Measurements from ENCODE around the gene FAM174B.

Gene FAM174B

DNA sequence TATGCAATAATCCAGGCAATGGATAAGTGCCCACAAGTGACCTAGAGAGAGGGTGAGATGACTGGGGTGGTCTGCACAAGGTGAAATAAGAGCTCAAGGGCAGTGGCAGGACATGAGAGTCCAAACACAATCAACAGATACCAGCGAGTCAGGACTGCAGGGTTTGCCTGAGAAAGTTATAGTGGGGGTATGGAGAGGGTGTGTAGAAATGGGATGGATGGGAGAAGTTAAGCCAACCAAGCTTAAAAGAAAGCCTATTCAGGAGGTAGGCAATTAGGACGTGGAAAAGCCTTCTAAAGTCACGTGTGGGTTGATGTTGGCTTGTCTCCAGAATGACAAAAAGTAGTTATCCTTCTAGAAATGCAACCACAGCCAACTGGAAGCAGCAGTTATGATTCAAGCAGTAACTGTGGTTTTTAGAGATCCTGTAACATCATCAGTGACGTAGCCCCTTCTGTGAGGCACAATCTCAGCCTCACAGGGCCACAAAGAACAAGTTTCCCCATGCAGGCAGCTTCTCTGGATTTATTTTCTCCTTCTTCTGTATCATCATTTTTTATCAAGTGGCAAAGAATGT is 56.1 kb downstream of the FAM174B start:
- DNase-seq: no peak

DNA sequence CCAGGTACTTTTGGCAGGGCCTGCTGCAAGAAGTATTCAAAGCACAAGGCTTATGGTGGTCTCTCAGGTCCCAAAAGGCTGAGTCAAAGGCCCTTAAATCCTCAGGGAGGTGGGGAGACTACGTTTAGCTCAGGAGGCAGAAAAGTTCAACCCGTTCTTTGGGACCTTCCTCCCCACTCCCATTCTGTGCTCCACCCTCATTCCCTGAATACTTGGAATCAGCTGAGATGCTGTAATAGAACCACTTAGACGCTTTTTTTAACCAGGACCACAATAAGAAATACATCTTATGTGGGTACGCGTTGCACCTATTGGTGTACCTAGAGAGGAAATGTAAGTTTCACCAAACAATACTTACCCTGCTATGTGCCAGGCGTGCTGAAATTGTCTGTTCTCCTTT is 58.0 kb downstream of the FAM174B start:
- DNase-seq: no peak

DNA sequence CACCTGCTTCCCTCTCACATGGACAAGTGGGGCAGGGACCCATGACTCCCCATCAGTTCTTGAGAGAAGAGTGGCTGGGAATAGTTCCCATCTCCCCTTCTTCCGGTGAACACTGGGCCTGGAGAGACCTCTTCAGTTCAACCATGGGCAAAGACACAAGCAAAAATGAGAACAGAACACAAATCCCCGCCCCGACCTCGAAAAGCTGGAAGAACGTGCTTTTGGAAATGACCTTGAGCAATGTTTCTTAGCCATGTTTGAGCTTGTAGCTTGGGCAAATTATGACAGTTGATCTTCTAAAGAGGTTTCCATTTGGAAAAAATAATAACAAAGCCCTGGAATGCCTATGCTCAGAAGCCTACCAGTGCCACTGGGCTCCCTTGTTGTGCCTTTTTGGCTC is 59.0 kb downstream of the FAM174B start:
- DNase-seq: no peak

DNA sequence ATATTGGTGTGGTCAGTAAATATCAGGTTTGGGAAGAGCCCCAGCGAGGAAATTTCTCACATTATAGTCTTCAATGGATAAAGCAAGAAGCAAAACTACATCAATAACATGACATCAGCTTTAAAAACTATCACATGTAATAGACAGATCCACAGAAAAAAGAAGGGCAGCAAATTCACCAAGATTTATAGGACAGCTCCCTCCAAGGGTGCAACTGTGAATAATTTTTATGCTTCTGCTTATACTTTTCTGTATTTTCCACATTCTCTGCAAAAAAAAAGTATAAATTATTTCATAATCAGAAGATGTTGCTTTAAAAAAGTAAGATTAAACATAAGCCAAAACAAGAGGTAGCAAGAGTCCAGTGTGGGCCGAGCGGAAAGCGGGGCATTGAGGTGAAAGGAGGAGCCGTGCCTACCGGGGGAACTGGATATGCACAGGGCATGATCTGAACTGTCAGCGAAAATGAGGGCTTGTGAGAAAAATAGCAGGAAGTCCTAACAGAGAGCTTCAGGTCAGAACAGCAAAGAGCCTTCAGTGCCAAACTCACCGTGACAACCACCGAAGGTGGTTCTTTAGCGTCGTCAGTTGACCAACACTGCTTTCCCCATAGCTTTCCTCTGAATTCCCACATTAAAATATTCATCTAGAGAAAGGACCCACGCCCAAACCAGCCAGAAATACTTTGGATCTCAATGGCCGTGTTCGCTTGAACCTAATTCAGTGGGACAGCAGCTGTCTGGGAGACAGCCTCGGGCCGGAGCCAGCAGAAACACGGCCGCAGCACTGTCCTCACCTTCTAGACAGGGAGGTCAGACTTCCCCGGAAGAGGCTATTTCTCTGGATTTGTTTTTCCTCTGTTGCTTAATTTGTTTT is 59.8 kb downstream of the FAM174B start:
- DNase-seq: no peak

DNA sequence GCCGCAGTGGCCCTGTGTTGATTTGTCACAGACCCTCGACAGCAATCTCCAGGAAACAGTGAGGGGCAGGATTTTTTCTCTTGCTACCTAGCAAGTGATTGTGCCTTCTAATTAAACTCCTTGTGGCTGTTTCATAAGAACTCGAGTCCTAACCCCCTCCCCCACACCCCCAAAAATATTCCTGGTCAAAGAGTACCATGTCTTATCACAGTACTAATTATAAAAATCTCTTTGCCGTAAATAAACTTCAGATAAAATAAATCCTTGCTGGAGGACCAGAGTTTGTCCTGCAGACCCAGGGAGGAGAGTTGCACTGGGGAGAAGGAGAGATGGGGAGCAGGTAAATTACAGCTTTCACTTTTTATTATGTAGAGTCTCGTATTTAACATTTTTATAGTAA is 64.3 kb downstream of the FAM174B start:
- no peak for DNase-seq

DNA sequence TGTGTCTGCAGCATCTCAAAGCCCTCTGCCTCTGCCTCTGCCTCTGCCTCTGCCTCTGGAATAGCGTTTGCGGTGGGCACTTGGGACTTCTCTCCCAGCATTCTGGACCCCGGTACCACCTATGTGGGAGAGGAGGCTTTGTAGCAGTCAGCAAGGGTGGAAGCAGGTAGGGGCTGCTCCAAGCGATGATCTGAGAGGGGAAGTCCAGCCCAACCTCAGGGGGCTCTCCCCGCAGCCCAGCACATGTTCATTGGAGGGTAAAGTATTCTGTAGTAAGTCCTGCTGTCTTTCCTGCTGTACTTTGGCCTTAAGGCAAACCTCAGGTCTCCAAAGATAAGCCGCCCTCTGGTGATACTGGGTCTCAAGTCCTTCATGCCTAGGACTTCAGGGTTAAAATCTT is 68.6 kb downstream of the FAM174B start:
- DNase-seq: no peak

DNA sequence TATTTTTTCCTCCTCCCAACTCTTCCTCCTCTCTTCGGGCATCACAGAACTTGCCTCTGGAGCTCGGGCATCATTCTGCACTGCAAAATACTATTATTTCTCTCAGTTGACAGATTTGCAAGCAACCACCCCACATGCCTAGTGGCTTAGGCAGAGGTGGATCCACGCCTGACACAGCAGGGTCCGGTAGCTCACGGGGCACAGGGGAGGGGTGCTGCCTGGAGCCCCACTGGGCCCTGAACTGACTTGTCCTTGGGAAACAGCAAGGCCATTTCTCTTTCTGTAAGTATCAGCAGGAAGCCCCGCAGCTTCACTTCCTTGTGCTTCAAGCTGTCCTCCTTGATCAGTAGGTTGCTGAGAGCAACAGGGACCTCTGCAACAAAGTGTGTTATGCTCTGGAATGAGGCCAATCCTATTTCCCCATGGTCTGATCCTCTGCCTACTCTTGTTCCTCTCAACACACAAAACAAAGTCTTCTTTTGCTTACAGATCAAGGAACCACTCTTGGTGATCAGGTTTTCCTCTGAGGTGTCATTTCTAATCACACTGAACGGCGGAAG is 69.1 kb downstream of the FAM174B start:
- DNase-seq: no peak

DNA sequence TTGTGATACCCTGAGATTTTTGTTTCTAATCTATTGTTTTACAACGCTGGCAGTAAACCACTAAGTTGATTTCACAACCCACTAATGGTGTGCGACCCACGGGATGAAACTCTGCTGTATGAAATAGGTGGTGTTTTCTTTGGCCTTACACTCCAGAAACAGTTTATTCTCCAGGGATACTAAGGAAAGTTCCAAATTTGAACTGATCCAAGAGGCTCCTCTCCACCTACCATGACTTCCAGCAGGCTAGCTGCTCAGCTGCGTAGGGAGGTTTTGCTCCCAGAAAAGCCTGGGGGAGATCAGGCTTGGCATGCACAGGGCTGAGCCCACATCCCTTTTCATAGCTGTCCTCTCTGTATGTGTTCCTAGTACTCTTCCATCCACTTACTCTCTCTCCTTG is 71.5 kb downstream of the FAM174B start:
- no peak for DNase-seq

DNA sequence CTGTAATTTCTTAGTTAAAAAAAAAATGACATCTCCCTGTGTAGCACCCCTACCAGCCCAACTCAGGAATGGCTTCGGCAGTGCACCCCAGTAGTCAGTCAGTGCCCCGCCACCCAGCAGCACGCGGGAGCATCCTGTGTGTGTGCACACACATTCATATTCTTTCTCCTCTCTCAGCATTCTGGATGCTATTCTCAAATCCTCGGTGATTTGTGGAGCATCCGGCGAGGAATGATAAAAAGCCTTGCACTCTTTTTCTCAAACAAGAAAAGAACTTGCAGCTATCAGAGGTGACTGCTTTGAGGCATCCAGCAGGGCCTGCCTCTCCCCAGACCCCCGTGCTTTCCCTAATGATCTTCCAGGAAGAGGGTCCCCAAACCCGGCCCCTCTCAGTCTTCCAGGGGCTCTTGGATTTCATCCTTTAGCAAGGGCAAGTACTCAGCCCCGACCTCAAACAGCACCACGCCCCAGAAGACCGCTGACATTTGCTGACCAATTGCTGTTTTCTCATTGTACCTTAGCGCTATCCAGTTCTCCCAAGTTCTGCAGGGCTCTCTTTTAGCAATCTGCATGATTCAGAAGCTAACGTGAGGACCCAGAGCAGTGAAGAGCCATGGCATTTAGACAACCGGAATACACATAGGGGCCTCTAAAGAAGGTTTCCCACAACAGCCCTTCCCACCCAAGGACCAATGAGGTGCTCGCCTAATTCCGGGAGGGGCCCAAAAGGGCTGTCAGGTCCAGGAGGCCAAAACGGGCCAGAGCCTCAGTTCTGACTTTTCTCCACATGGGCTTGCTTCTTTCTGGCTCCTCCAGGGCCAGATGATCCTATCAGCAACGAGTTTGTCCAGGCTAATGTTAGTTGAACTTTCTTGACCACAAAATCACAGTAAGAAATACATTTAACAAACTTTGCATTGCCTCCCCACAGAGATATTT is 72.2 kb downstream of the FAM174B start:
- DNase-seq: no peak

DNA sequence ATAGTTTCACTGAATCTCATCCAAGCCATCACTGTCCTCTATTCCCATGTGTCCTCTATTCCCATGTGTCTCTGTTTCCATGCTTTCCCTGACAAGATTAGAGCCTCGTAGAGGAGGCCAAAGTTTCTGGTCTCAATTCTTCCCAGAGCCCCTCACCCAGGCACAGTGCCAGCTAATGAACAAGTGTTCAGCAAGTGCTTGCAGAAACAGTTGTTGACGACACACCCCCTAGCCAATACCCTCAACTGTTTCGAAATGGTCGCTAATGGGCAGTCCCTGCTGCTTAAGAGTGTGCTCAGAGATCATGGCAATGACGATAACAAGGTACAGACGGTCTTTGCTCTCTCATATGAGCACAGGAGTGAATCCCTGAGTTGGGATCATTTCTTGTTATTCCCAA is 73.4 kb downstream of the FAM174B start:
- no peak for DNase-seq

DNA sequence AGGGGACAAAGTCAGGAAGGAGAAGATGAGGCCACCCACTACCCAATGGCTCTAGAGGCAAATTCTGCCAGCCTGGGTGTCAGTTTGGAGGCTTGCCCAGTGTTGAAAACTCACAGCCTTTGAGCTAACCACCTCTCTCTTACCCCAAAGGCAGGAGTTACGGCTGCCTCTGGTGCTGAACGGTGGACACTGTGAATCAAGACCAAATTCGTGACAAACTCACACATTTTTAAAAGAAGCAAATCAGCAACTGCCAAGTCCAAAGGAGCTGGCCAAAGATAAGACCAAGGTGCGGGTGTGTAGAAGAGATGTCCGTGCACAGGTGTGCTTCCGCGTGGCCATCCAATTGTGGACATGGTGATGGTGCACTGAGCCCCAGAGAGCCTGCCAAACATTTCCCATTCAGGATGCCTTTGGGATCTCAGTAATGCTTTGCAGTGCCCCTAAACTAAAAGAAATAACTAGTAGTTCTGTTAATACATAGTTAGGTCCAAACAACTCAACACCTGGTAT is 74.6 kb downstream of the FAM174B start:
- no peak for DNase-seq

DNA sequence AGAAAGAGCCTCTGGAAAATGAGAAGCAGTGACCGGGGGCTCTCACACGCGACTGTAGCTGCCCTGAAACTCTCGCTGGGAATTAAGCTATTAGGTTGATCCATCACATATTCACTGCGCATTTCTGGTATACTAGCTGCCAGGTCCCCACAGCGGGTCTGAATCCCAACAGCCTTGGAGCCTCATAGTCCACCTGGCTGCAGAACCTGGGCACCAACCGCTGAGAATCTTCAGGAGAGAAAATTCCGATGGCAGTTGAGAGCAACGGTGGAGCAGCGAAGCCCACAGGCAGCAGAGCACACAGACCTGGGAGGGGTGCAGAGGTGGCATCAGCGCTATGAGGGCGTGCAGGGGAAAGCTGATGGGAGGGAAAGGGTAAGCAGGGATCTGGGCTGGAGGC is 75.1 kb downstream of the FAM174B start:
- no peak for DNase-seq

DNA sequence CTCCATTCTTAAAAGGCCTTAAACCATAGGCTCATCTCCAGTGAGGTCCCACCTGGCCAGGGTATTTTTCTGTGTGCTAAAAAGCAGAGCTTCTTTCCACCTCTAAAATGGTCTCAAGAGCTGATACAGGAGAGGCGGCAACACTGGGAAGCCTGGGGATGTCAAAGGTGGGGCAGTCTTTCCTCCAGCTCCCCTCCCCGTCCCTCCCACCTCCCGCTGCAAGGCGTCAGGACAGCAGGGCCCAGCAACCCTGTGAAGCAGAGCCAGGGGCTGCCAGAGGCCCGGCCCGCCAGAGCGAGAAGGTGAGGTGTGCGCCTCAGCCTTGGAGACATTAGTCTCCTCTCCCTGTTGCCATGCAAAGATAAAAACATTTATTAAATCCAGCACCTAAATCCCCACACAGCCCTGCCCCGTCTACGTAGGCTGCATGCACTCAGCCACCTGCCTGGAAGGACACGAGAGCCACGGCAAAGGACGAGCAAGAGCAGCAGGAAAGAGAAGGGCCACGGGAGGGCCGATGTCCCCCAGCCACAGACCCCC is 75.6 kb downstream of the FAM174B start:
- no peak for DNase-seq

DNA sequence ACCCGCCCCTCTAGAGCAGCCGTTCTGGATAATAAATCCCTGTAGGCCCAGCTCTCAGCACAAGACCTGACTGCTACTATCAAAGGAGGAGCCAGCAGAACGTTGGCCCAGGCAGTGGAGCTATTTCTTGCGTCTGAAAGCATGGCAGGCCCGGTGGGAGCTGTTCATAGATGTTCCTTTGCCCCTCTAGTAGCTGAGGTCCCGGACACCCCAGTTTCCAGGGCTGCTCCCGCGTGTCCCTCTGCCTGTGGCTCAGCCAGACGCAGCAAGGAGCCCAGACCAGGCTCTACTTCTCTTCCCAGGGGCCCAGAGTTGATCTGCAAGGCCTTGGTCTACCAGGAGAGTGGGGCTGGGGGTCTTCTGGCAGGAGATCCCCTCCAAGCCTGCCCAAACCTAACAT is 76.1 kb downstream of the FAM174B start:
- DNase-seq: no peak

DNA sequence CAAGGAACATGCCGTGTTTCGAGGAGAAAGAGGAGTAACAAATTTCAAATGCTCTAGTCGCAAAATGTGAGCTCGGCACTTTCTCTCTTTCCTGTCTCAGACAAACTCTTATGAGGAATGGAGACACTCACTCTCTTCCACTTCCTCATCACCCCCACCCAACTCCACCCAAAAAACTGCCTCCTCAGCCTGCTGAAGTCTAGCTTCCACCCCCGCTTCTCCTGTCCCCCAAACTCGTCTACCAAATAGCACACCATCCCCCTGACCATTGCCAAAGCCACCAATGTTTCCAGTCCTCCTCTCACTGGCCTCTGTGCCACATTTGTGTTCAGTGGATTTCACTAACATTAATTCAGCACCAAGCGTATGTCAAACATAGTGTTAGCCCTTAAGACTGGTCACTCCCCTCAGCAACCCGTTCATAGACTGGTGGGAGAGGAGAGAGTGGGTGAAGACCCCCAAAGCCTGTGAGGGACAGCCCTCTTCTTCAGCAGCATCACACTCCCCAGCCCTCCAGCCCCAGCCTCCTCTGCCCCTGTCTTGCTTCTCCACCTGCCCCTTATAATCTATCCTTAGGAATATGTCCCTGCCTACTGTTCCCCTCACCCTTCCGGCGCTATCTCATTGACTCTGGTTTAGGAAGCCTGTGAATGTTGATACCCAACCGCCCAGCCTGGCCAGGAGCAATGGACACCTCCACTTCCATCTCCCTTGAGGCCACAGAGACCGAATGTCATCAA is 77.3 kb downstream of the FAM174B start:
- DNase-seq: no peak

DNA sequence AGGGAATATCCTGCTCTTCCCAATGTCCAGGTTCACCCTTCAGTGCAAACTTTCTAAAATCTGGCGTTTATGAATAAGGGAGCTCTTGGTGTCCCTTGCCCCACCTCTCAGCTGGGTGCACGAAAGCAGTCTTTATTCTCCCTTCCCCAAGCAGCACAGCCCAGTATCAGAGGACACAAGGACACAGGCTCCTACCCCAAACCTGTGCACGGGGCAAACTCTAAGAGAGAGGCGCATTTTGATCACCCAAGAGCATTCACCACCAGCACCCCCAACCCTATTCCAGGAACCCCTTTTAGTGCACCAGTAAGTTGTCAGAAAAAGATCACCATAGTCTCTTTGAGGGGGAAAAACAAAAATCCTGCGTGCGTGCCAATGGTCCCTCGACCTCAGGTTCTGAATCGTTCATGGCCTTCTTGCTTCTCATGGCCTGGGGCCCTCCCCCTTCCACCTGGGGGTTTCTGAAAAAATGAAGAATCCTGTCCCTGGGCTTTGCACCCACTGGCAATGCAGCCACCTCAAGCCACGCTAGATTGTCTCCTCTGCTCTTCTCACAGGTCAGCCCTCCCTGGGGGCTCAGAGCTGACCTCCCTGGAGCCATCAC is 78.9 kb downstream of the FAM174B start:
- no peak for DNase-seq

DNA sequence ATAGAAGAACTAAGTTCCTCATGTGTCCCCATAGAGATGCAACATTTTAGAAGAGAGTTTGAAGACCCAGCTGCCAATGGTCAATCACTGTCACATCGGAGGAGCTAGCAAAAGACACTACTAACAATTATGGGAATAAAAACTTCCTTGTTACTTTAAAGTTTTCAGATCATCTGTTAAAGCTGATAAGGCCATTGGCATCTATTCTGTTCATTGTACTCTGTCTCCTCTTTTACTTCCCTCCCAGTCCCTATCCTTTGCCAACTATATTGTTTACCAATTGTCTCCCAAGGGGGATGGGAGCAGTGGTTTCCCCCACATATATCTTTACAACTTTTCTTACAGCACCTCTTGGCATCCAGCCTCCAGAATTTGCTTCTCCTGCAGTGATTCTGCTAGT is 81.0 kb downstream of the FAM174B start:
- no peak for DNase-seq

DNA sequence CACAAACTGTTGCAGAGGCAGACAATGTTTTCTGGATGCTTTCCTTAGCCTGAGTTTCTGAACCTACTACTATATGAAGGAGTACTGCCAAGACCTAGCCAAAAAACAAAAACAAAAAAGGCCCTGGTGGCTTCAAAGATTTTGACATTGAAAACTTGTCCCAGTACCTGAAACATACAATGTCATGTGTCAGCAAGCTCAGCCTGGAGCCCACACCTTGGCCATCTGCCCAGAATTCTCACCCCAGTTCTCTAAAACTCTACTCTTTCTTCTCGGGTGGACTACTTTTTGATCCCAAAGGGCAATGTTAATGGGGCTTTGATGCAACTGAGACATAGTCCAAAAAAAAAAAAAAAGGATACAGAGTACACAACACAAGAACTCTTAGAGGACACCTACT is 81.4 kb downstream of the FAM174B start:
- no peak for DNase-seq

DNA sequence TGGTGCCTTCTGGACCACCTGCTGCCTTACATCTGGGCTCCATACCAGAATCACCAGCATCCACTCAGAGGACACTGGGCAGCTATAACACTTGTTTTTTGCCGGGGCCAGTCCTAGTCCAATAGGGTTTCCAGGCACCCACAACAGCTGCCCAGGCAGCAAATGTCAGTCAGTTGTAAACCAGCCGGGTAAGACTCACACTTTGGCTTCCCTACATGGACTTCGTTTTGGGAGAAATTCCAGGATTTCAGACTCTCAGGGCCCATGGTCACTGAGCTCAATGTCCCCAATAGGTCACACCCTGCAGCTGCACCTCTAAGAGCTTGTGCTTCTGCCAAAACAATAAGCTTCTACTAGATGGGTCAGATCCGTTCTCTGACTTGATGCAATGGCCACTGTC is 83.8 kb downstream of the FAM174B start:
- DNase-seq: no peak

DNA sequence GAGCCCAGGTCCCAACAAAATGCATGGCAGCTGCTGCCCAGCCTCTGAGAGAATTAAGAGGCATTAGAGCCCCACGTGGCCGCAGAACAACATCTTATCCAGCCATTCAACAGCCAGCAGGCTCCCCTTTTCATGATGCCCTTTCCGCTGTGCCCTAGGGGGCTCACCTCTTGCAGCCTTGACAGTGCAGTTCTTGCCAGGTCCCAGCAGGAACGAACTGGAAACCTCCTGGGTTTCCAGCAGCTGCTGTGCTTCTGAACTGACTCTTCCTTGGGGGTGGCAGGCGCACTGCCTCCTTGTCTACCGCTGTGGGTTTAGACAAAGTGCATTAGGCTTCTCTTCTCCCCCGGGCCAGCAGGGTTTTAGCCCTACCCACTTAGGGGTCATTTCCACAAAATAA is 85.2 kb downstream of the FAM174B start:
- DNase-seq: no peak

DNA sequence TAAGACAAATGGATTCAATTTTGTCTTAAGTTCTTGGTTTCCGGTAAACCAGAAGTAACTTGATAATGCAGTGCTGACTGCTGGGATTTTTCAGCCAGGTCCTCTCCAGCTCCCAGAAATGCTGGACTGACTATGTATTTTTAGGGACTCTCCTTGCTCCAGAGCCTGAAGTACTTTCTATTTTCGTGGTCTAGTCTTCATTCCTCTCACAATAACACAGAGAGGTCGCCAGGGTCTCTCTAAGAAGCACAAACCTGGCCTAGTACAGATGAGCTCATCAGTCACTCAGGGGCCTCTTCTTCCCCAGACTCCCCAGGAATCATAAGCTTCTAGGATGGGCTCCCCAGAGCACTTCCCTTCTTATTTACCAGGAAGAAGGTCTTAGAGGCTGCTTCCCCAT is 85.8 kb downstream of the FAM174B start:
- no peak for DNase-seq
